ENCODE results near the gene SORBS1.
A peak's percentile ranks its signal among the peaks of the same experiment; 100 is the strongest.

- TF ChIP-seq TCF12 (IDR thresholded peaks at IDR 0.05; ENCODE audit: low read depth) (peak; percentile 96), EP300 (IDR thresholded peaks at IDR 0.05; ENCODE audit: borderline replicate concordance) (peak; percentile 96), TEAD4 (IDR thresholded peaks at IDR 0.05) (peak; percentile 97), CEBPB (IDR thresholded peaks at IDR 0.05) (peak; percentile 49; the same call in 1 of the 2 replicates), NFIC (IDR thresholded peaks at IDR 0.05) (peak; percentile 100), TAF1 (IDR thresholded peaks at IDR 0.05; ENCODE audit: low read depth) (no peak), CREB1 (IDR thresholded peaks at IDR 0.05; ENCODE audit: low read depth) (no peak), ZBTB7A (IDR thresholded peaks at IDR 0.05; ENCODE audit: low read depth) (peak; percentile 41; the same call in 1 of the 2 replicates), EGR1 (IDR thresholded peaks at IDR 0.05) (0 out of 2 replicates have a peak, but pooled peaks have one; percentile 43), USF1 (IDR thresholded peaks at IDR 0.05) (peak; percentile 34; the same call in 1 of the 2 replicates), RAD21 (IDR thresholded peaks at IDR 0.05; ENCODE audit: low read depth) (peak; percentile 16; the same call in 1 of the 2 replicates), FOXM1 (IDR thresholded peaks at IDR 0.05; ENCODE audit: borderline replicate concordance, low read depth) (peak; percentile 87)
- TF ChIP-seq, protein P1, sequence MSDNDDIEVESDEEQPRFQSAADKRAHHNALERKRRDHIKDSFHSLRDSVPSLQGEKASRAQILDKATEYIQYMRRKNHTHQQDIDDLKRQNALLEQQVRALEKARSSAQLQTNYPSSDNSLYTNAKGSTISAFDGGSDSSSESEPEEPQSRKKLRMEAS (IDR thresholded peaks at IDR 0.05) = peak; percentile 48
- TF ChIP-seq, protein P2, sequence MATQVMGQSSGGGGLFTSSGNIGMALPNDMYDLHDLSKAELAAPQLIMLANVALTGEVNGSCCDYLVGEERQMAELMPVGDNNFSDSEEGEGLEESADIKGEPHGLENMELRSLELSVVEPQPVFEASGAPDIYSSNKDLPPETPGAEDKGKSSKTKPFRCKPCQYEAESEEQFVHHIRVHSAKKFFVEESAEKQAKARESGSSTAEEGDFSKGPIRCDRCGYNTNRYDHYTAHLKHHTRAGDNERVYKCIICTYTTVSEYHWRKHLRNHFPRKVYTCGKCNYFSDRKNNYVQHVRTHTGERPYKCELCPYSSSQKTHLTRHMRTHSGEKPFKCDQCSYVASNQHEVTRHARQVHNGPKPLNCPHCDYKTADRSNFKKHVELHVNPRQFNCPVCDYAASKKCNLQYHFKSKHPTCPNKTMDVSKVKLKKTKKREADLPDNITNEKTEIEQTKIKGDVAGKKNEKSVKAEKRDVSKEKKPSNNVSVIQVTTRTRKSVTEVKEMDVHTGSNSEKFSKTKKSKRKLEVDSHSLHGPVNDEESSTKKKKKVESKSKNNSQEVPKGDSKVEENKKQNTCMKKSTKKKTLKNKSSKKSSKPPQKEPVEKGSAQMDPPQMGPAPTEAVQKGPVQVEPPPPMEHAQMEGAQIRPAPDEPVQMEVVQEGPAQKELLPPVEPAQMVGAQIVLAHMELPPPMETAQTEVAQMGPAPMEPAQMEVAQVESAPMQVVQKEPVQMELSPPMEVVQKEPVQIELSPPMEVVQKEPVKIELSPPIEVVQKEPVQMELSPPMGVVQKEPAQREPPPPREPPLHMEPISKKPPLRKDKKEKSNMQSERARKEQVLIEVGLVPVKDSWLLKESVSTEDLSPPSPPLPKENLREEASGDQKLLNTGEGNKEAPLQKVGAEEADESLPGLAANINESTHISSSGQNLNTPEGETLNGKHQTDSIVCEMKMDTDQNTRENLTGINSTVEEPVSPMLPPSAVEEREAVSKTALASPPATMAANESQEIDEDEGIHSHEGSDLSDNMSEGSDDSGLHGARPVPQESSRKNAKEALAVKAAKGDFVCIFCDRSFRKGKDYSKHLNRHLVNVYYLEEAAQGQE (IDR thresholded peaks at IDR 0.05; ENCODE audit: low read depth) = no peak
Observed at GRCh38 chr10:95308389-95309302, 252.5 kb downstream of the SORBS1 start.

All from Ishikawa (cell line).